Coronary artery (tissue), 2 donors: ENCODE data around the gene CEMP1.

Experiments
- DNase-seq: peaks from one replicate; pipeline ENCODE4 v3.0.0-alpha.2; 2017; ENCODE audit warnings: low spot score
- H3K27ac ChIP-seq, 2 donors: fragments of 200-600 bp; sonication (generic); one replicate each; pipeline ENCODE4 v1.5.1; 2016 to 2019
- H3K4me3 ChIP-seq: fragments of 200-600 bp; sonication (generic); 2 replicates; pipeline ENCODE4 v1.5.1; 2016; ENCODE audit warnings: mild to moderate bottlenecking, moderate library complexity
- CTCF ChIP-seq: fragments of 200-600 bp; sonication (generic); IDR thresholded peaks from one replicate; pipeline ENCODE4 v1.5.1; 2019; ENCODE audit warnings: antibody characterized with exemption

CEMP1 gene

GRCh38 chr16:2482708-2483534 is 48.3 kb downstream of the CEMP1 start:
- no peak for DNase-seq
- H3K4me3 ChIP-seq = peak overlapping the region; percentile 48
- TF ChIP-seq CTCF = no peak
- peak overlapping the region in 1 of 2 donors; percentile 72 for H3K27ac ChIP-seq

GRCh38 chr16:2482249-2482648 is 49.0 kb downstream of the CEMP1 start:
- peak overlapping the region in 1 of 2 donors; percentile 72 for H3K27ac ChIP-seq
- H3K4me3 ChIP-seq = peak overlapping the region; percentile 48
- DNase-seq = no peak
- no peak for TF ChIP-seq CTCF

DNA sequence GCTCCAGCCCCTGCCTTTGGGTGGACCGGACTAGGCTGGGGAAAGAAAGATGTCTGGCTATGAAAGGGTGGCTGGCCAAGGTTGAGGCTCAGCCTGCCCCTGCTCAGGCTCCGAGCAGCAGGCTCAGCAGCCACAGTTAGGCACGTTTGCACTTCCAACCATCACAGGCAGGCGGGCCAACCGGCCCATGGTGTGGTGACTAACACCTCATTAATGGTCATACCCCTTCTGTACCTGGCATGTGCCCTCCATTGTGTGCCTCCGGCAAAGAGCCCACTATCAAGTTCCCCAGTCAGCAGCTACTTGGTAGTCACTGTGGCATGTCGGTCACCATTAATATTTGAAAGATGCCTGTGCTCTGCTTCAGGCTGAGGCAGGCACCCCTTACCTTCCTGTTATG is 49.5 kb downstream of the CEMP1 start:
- Histone ChIP-seq H3K27ac (peak overlapping the region in 1 of 2 donors; percentile 72), H3K4me3 (no peak overlapping the region)
- no peak for TF ChIP-seq CTCF
- DNase-seq = no peak

DNA sequence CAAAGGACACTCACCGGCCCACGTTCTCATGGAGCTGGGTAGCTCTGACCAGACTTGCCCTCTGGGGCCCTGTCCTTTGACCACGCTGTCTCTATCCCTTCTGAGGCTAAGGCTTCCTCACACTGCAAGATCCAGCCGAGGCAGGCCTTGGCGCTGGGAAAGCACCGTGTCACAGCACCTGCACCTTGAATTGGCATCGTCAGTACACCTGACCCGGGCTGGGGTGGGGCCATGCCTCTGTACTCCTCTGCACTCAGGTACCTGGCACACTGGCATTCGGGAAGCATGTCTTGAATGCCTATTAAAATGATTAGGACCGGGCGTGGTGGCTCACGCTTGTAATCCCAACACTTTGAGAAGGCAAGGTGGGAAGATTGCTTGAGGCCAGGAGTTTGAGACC is 50.3 kb downstream of the CEMP1 start:
- DNase-seq = no peak
- TF ChIP-seq CTCF = no peak
- Histone ChIP-seq H3K4me3 (no peak overlapping the region), H3K27ac (no peak overlapping the region)
